ENCODE results near the gene FRAT2. TPM values are rescaled to one million over a fixed set of nuclear protein-coding genes. Genes with fewer than 3 reads are reported as not detected.
"Not testable (repeated sequence)": the region's sequence is repeated elsewhere in the genome, so short reads cannot be mapped to it uniquely, and the experiment has no call there.

Gene FRAT2
- polyA plus RNA-seq, 3 donors, result 6.4 to 16.6 (median 9.9) TPM

DNA sequence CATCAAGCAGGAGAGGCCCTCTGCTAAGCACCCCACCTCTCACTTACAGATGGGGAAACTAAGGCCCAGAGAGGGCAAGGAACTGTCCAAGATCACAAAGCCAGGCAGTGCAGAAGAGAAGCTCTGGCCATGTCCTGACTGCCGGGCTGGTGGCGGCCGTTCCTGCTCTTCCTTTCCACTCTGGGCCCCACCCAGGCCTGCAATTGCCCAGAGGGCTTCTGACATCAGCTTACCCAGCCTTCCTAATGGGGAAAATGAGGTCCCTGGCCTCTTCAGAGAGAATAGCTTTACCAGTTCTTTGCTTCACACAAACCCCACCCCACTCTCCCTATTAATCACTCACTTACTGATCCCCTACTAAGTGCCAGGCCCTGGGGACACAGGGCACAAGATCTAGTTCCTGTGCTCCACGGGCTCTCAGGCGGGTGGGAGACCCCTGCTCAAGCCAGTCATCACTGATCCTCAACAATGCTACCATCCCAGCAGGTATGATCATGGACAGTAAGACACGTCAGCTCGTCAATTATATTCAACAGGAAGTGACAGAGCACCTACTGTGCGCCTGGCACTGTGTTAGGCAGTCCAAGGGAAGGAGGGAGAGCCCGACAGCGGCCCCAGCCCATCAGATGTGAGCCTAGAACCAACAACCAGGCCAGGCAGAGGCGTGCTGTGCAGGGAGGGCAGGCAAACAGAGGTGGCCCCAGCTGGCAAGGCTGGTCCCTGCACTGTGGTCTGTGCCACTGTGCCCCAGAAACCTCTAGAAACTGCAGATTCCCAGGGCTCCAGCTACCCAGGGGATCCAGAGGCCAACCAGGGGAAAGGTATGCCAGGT lies 26.4 kb upstream of the FRAT2 start:
- H3K27ac ChIP-seq (ENCODE audit: low read depth, low read length), result no peak overlapping the region
- WGBS, 3 donors, result 85 to 89% (median 85%) methylated on average over 11 of the region's 11 CpGs

DNA sequence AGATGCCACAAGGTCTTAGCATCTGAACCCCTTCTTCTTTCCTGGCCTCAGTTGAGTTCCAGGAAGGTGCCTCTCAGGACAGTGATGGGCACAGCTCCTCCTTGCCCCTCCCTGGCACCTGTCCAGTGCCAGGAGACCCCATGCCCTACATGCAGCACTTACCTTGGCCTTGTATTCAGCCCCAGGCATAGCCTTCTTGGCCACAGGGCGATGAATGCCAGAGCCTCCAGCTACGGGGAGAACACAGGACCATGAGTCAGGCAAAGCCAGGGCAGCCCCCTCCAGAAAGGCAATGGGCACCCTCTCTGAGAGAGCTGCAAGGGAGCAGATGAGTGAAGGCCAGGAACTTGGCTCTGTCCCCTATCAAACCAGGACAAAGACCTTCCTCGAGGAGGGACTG lies 24.3 kb upstream of the FRAT2 start:
- WGBS, 3 donors, result 73 to 89% (median 87%) methylated on average over 3 of the region's 3 CpGs
- H3K27ac ChIP-seq (ENCODE audit: low read depth, low read length), result no peak overlapping the region

DNA sequence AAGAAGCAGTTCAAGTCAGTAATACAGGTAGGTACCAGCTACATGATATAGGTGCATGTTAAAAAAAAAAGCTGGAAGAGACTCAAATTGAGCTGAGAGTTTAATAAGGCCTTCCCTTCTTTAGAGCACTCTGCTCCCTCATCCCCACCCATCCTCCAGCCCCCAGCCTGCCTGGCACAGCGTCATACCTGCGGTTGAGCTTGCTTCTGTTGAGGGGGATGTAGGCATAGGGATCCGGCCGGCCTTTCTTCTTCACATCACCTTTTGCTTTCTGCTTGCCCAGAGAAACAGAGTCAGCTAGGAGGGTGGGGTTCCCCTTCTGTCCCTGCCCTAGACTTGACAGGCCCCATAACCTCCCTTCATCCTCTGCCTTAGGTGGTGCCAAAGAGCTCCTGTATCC lies 23.8 kb upstream of the FRAT2 start:
- no peak overlapping the region for H3K27ac ChIP-seq (ENCODE audit: low read depth, low read length)
- WGBS, 3 donors, result 95 to 97% (median 96%) methylated on average over 4 of the region's 4 CpGs

DNA sequence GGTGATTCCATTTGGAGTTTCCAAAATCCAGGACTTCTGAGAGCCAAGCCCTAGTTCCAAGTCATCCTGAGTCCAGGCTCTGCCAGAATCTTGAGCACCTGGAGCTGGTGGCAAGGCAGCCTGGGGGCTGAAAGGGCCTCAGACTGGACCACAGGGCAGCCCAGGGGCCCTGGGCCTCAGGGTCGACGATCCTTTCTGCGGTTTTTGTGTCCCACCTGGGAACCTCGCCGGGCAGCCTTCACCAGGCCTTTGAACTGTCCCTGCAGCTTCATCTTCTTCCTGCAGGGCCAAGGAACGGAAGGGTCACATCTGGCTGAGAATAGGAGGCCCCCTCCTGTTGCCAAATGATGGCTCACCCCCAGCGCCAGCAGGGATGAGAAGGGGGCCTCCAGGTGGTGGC lies 22.4 kb upstream of the FRAT2 start:
- WGBS, 3 donors, result 77 to 88% (median 88%) methylated on average over 7 of the region's 7 CpGs
- H3K27ac ChIP-seq (ENCODE audit: low read depth, low read length), result no peak overlapping the region

DNA sequence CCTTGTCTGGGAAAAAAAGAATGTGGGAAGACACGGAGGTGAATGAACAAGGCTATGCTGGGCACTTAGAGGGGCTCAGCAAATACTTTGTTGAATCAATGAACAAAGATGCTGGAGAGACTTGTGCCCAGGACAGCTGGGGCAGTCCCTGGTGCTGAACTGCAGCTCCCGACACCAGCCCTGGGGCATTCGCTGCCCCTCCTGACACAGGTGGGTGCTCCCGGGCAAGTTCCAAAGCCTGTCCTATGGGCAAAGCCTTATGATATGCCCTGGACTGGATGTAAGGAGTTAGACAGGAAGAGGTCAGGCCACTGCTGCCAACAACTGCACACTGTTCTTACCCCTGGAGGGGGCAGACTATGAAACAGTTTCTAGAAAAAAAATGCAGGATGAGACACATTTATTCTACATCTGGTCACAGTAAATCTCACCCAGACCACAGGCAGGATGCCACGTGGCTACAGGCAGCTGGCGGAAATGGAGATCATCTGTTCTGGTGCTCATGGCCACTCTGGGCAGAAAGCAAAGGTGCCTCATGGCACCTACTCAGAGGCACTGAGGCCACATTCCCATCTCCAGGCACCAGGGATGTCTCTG lies 21.9 kb upstream of the FRAT2 start:
- no peak overlapping the region for H3K27ac ChIP-seq (ENCODE audit: low read depth, low read length)
- 66 to 78% (median 67%) methylated on average over 6 of the region's 6 CpGs for WGBS, 3 donors

DNA sequence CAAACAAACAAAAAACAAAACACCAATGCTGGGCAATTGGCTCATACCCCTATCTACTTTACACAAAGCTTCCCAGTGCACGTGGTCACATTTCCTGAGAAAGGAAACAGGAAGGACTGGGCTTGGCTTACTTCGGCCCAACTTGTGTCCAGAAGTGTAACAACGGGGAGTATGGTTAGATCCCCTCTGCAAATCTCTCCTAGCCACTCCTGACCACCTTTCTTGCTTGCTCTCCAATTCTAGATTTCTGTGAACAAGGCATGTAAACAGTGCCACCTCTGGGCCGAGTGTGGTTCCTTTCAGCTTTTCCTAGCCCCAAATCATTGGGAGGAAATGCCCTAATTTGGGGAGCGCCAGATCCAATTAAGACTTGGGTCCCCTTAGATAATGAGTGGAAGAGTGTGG lies 21.0 kb upstream of the FRAT2 start:
- no peak overlapping the region for H3K27ac ChIP-seq (ENCODE audit: low read depth, low read length)
- 36 to 59% (median 39%) methylated on average over 5 of the region's 5 CpGs for WGBS, 3 donors

DNA sequence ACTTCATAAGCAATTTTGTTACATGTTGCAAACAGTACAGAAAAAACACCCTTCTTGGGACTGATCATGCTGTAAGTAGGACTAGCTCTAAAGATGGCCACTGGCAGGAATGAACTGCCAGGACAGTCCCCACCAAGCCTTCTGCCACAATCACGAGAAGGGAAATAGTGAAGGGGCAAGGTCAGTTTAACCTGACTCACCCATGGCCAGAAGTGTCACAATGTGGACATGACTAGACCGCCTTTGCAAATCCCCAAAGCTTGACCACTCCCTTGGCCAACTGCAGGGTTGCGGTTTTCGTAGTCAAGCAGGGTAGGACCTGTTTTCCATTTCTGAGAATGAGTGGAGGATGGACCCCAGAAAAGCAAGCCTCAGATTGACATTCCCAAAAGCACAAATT lies 19.4 kb upstream of the FRAT2 start:
- 58 to 90% (median 66%) methylated on average over 4 of the region's 4 CpGs for WGBS, 3 donors
- no peak overlapping the region for H3K27ac ChIP-seq (ENCODE audit: low read depth, low read length)

DNA sequence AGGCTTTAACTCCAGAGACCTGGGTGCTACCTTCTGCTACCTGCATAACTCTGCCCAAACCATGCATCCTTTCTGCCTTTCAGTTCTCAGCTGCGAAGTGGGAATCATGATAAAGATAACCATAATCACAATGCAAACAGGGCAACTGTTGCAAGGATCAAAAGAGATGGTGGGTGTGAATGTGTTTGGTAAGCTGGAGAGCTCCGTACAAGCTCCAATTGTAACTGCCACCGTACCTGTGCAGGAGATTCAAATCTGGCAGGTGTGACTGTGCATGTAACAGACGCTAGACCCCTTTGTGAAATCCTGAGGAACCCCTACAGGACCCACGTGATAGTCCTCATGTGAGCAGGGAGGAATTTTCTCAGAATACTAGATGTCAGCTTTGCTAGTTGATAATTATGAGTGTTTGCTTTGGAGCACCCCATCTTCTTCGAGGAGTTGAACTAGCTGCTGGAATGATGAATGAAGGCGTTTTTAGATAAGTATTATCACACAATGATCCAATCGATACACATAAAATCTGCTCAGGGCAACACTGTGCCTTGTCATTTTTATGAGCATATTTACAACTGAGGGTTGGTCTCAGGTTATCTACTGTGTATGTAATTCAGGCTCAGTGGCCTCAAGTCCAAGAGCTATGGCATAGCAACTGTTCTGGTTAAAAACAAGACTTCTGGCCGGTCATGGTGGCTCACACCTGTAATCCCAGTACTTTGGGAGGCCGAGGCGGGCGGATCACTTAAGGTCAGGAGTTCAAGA lies 15.4 kb upstream of the FRAT2 start:
- 62 to 90% (median 81%) methylated on average over 12 of the region's 12 CpGs for WGBS, 3 donors
- no peak overlapping the region for H3K27ac ChIP-seq (ENCODE audit: low read depth, low read length)

DNA sequence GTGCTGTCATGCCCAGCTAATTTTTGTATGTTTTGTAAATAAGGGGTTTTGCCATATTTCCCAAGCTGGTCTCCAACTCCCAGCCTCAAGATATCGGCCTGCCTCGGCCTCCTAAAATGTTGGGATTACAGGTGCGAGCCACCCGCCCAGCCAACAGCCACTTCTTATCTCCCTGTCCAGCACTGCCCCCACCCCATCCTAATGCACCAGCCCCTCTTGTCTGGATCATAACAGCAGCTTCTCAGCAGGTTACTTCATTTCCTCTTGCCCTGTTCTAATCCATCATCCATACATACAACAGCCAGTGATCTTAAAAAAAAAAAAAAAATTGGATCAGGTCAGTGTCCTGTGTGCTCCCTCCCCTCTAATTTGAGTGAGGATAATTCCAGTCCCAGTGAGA lies 12.8 kb upstream of the FRAT2 start:
- 94 to 97% (median 95%) methylated on average over 4 of the region's 4 CpGs for WGBS, 3 donors
- H3K27ac ChIP-seq (ENCODE audit: low read depth, low read length), result no peak overlapping the region

DNA sequence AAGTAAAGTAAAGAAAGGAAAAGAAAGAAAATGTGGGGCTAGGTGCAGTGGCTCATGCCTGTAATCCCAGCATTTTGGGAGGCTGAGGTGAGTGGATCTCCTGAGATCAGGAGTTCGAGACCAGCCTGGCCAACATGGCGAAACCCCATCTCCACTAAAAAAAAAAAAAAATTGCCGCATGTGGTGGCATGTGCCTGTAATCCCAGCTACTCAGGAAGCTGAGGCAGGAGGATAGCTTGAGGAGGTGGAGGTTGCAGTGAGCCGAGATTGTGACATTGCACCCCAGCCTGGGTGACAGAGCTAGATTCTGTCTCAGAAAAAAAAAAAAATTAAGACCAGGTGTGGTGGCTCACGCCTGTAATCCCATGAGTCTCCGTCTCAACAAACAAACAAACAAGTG lies 9.1 kb upstream of the FRAT2 start:
- WGBS, 3 donors, result 75 to 80% (median 76%) methylated on average over 6 of the region's 6 CpGs
- H3K27ac ChIP-seq (ENCODE audit: low read depth, low read length), result not testable (repeated sequence)

DNA sequence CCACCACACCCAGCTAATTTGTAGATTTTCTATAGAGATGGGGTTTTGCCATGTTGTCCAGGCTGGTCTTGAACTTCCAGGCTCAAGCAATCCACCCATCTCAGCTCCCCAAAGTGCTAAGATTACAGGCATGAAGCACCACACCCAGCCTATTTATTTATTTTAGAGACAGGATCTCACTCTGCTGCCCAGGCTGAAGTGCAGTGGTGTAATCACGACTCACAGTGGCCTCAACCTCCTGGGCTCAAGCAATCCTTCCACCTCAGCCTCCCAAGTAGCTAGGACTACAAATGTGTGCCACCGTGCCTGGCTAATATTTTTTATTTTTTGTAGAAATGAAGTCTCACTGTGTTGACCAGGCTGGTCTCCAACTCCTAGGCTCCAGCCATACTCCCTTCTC lies 6.9 kb upstream of the FRAT2 start:
- 73 to 78% (median 77%) methylated on average over 2 of the region's 2 CpGs for WGBS, 3 donors
- H3K27ac ChIP-seq (ENCODE audit: low read depth, low read length), result no peak overlapping the region

DNA sequence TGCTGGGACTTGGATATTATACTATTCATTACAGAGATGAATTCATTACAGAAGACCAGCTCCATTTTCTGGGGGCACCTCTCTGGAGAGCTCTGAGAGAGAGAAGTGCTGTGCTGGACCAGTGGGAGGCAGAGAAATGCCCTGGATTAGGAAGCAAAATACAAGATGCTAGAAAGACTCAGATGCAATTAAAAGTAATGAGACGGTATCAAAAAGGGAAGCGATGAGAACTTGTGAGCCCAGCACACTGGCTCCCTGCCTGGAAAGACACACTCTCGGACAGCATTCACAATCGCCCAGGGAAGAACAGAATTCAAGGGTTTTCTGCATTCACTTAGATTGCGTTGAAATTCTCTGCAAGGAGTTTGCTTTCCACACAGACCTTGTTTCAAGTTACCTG lies 3.5 kb upstream of the FRAT2 start:
- whole genome bisulfite sequencing, 3 donors, result 47 to 56% (median 50%) methylated on average over 5 of the region's 5 CpGs

DNA sequence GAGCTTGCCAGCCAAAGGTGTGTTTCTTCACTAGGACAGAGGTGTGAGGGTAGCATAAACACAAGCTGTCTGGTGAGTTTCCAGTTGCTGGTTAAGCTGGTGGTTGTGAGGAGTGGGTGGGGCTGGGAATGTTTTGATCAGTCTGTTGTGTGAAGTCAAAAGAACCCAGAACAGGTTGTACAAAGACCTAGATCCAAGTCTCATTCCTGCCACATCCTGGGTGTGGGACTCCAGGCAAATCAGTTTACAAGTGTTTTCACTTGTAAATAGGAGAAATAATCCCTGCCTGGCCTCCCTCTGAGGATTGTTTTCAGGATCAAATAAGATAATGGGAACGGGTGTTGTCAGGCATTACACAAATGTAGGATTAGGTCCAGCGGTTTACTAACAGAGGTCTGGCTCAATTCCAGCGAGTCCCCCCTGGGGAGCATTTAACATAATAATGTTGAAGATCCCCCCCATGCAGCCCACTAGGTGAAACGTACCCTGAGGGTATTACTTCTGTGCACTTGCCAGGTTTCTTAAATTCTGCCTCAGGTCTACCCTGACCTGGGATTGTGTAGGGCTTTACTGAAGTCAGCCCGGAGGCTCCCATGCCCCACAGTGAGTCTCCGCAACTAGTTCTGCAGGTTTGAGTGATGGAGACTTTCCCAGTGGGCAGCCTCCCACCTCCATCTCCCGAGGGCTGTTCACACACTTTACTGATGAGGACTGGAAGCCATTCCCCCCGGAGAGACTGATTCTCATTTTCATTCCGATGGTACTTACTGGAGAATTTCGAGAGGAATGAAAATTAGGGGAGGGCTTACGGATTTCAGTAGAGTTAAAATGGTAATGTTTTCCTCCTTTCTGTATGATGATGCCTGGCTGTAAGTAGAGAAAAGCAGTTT lies 2.7 kb upstream of the FRAT2 start:
- 24 to 38% (median 34%) methylated on average over 11 of the region's 11 CpGs for WGBS, 3 donors
- H3K27ac ChIP-seq (ENCODE audit: low read depth, low read length), result no peak overlapping the region

More for the DNA sequence above, 3.5 kb upstream of the FRAT2 start:
- no peak overlapping the region for H3K27ac ChIP-seq (ENCODE audit: low read depth, low read length)

DNA sequence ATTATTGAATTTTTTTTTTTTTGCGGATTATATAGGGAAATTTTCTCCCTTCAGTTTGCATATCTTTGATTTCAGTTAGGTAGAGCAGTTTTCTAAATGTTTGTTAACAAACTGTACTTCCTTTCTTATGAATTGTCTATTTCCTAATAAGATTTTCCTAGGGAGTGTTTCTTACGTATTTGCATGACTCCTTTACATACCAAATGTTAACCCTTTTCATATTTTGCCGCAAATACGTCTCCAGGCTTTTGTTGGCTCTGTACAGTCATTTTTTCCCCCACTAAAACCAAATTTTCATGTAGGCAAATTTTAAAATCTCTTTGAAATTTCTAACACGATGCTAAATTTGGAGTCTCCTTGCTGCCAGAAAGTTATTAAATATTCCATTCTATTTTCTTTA lies 1.9 kb upstream of the FRAT2 start:
- no peak overlapping the region for H3K27ac ChIP-seq (ENCODE audit: low read depth, low read length)
- 34 to 41% (median 38%) methylated on average over 5 of the region's 5 CpGs for WGBS, 3 donors

DNA sequence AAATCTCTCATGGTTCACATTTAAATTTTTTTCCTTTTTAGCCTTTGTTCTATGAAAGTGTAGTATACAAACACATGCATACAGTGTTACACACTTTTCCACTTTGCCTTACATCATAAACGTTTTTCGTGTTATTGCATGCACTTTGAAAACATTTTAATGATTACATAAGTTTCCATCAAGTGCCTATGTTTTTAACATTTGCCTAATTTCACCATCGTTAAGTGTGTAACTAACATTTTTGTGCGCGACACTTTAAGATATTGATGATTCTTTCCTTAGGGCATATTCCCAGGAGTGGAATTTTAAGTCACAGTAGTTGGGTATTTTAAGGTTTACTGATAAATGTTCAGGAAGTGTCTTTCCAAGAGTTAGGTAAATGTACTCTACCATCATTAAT lies 1.5 kb upstream of the FRAT2 start:
- WGBS, 3 donors, result 39 to 47% (median 42%) methylated on average over 5 of the region's 5 CpGs
- H3K27ac ChIP-seq (ENCODE audit: low read depth, low read length), result no peak overlapping the region

DNA sequence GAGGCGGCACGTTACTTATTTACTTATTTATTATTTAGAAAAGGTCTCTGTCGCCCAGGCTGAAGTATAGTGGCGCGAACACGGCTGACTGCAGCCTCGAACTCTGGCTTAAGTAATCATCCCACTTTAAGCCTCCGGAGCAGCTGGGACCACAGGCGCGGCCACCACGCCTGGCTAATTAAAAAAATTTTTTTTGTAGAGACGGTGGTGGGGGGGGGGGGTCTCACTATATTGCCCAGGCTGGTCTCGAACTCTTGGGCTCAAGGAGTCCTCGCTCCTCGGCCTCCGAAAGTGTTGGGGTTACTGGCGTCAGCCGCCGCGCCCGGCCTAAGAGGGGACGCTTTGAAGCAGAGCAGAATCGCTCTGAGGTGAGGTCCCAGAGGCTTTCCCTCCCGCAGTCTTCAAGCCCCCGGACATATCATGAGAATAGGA lies 675 bp upstream of the FRAT2 start:
- no peak overlapping the region for H3K27ac ChIP-seq (ENCODE audit: low read depth, low read length)
- WGBS, 3 donors, result 5 to 9% (median 6%) methylated on average over 25 of the region's 25 CpGs

DNA sequence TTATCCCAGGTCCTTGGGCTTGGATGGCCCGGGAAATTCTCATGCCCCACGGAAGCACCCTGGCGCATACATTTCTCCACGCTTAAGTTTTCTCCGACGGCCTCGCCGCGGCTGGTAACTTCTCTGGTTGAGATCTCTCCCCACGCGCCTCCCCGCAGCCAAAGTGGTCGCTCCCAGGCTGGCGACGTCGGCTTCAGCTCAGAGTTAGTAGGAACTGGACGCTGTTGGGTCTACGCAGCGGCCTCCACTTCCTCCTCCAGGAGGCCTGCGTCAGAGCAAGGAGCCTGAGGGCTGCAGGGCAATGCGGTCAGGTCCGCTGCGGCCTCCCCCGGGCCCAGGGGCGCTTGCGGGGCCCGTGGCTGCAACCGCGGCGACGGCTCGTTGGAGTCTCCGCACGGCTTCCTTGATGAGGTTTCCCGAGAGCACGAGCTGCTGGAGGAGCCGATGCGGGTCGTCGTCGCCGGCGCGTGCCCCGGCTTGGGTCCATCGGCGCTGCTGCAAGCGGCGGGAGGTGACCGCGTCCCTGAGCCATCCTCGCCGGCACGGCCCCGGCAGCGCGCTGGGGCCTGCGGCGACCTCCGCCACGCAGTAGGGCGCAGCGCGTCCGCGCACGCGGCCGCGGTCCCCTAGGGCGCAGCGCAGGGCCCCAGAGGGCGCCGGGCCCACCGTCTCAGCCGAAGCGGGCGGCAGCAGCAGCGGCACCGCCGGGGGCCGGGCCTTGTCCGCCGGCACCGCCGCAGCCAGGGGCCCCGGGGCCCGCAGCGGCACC lies 744 bp downstream of the FRAT2 start:
- 0 to 1% (median 1%) methylated on average over 75 to 89 of the region's 89 CpGs for WGBS, 3 donors
- peak overlapping the region; percentile 11 for H3K27ac ChIP-seq (ENCODE audit: low read depth, low read length)

DNA sequence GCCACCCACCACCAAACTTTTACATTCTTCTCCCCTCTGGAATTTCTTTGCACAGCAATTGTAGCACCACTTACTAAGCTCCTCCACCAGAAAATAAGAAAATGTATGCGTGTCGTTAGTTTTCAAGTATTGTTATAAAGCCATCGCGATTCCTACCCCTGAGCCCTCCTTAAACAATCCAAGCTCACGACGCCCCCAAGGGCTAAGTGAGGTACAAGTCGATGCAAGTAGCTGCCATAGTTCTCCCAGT lies 1.3 kb downstream of the FRAT2 start:
- 1 to 3% (median 1%) methylated on average over 7 of the region's 7 CpGs for WGBS, 3 donors
- peak overlapping the region; percentile 11 for H3K27ac ChIP-seq (ENCODE audit: low read depth, low read length)

All from adipose tissue (tissue), 3 donors.